A172 (cell line): Measurements from ENCODE around the gene SLIT3. TPM values are rescaled to one million over a fixed set of nuclear protein-coding genes. Genes with fewer than 3 reads are reported as not detected.

Experiments used
- DNase-seq: peaks from one replicate; pipeline ENCODE4 v3.0.0-alpha.2; 2015; ENCODE audit warnings: low spot score
- total RNA-seq: library from RNA; depleted of rRNA; stranded (reverse); fragments of >200 nt; shearing (Covaris generic); gene quantifications from 2 replicates; pipeline ENCODE4 v1.2.3, GENCODE V29; 2014

The SLIT3 gene
- total RNA-seq, 1 experiment from 2014 or later, result 0.12 TPM

GRCh38 chr5:168931638-168932345, 369.1 kb downstream of the SLIT3 start:
- no peak for DNase-seq

- DNase-seq, result no peak
These were observed 371.3 kb downstream of the SLIT3 start for GRCh38 chr5:168929656-168930055.

GRCh38 chr5:168925160-168925559, 375.8 kb downstream of the SLIT3 start:
- no peak for DNase-seq

- DNase-seq, result no peak
These were observed 379.6 kb downstream of the SLIT3 start for GRCh38 chr5:168921147-168921866.

- no peak for DNase-seq
These were observed 380.7 kb downstream of the SLIT3 start for GRCh38 chr5:168920019-168920810.

GRCh38 chr5:168917947-168918600, 382.9 kb downstream of the SLIT3 start:
- DNase-seq, result no peak

GRCh38 chr5:168916852-168917251, 384.1 kb downstream of the SLIT3 start:
- DNase-seq, result no peak

- DNase-seq, result no peak
These were observed 384.7 kb downstream of the SLIT3 start for GRCh38 chr5:168916266-168916665.

GRCh38 chr5:168914491-168914890, 386.4 kb downstream of the SLIT3 start:
- no peak for DNase-seq

- DNase-seq, result no peak
These were observed 390.1 kb downstream of the SLIT3 start for GRCh38 chr5:168910874-168911273.

GRCh38 chr5:168908207-168908606, 392.7 kb downstream of the SLIT3 start:
- DNase-seq, result peak; percentile 46

- DNase-seq, result no peak
These were observed 397.9 kb downstream of the SLIT3 start for GRCh38 chr5:168903061-168903460.

- DNase-seq, result no peak
These were observed 401.3 kb downstream of the SLIT3 start for GRCh38 chr5:168899673-168900072.

- no peak for DNase-seq
These were observed 401.7 kb downstream of the SLIT3 start for GRCh38 chr5:168899264-168899663.

- no peak for DNase-seq
These were observed 402.6 kb downstream of the SLIT3 start for GRCh38 chr5:168898247-168898911.

- DNase-seq, result no peak
These were observed 403.4 kb downstream of the SLIT3 start for GRCh38 chr5:168897387-168898122.

GRCh38 chr5:168895295-168896071, 405.5 kb downstream of the SLIT3 start:
- no peak for DNase-seq

GRCh38 chr5:168893283-168893682, 407.7 kb downstream of the SLIT3 start:
- no peak for DNase-seq

- DNase-seq, result no peak
These were observed 408.2 kb downstream of the SLIT3 start for GRCh38 chr5:168892618-168893186.
